Gastroesophageal sphincter (tissue), 4 donors: ENCODE results near the gene RUFY3. TPM values are rescaled to one million over a fixed set of nuclear protein-coding genes. Genes with fewer than 3 reads are reported as not detected.

ENCODE experiments used
- ATAC-seq: fragments of 150-250 bp; one replicate; pipeline ENCODE4 v1.9.1; 2016; ENCODE audit warnings: mild to moderate bottlenecking, moderate library complexity
- H3K27ac ChIP-seq, 4 donors: fragments of 200-600 bp; sonication (generic) in 3 of 4; 1 replicate in 3 of 4; 2 replicates in 1 of 4; pipeline ENCODE4 v1.5.1; 2016 to 2019
- H3K27me3 ChIP-seq: fragments of 200-600 bp; sonication (generic); one replicate; pipeline ENCODE4 v1.5.1; 2019
- H3K36me3 ChIP-seq, 2 donors: fragments of 200-600 bp; sonication (generic); one replicate each; pipeline ENCODE4 v1.5.1; 2019; ENCODE audit warnings: control low read depth in 1 of 2
- H3K4me1 ChIP-seq, 3 donors: fragments of 200-600 bp; sonication (generic); 1 replicate in 2 of 3; 2 replicates in 1 of 3; pipeline ENCODE4 v1.5.1; 2016 to 2019; ENCODE audit warnings: control low read depth in 2 of 3
- H3K4me3 ChIP-seq, 2 donors: fragments of 200-600 bp; sonication (generic); one replicate each; pipeline ENCODE4 v1.5.1; 2019; ENCODE audit warnings: mild to moderate bottlenecking in 1 of 2, moderate library complexity in 1 of 2
- H3K9me3 ChIP-seq, 3 donors: fragments of 200-600 bp; sonication (generic); one replicate each; pipeline ENCODE4 v1.5.1; 2017 to 2019; ENCODE audit warnings: control low read depth in 2 of 3
- CTCF ChIP-seq, 4 experiments: fragments of 200-600 bp in 2 of 4; fragments of 450-650 bp in 2 of 4; sonication (generic) in 1 of 4; IDR thresholded peaks; one replicate each; pipeline ENCODE4 v1.5.1; 2017 to 2019; ENCODE audit warnings: antibody characterized with exemption in 4 of 4, mild to moderate bottlenecking in 2 of 4, moderate library complexity in 2 of 4
- EP300 ChIP-seq: sonication (generic); formaldehyde crosslinking; IDR thresholded peaks from one replicate; pipeline ENCODE4 v1.6.1; 2017; ENCODE audit warnings: antibody characterized with exemption, mild to moderate bottlenecking
- POLR2A ChIP-seq, 2 donors: fragments of 450-650 bp; IDR thresholded peaks; one replicate each; pipeline ENCODE4 v1.6.1; 2017; ENCODE audit warnings: antibody characterized with exemption in 2 of 2, mild to moderate bottlenecking in 2 of 2, moderate library complexity in 1 of 2
- POLR2AphosphoS5 ChIP-seq: sonication (generic); formaldehyde crosslinking; IDR thresholded peaks from one replicate; pipeline ENCODE4 v1.6.1; 2017; ENCODE audit warnings: antibody characterized with exemption
- WGBS, 2 donors: methylation state at CpG; one replicate each; pipeline ENCODE4 v1.1.5; 2018; ENCODE audit warnings: low coverage in 1 of 2; 5-methylcytosine and 5-hydroxymethylcytosine counted together
- total RNA-seq, 4 donors: library from RNA; depleted of rRNA; stranded (reverse); fragments of >200 nt; gene quantifications; one replicate each; pipeline ENCODE4 v1.1.0, GENCODE V29; 2016

The RUFY3 gene
- total RNA-seq, 4 donors from 2014 or later, result 40.4 to 57.7 (median 49.7) TPM

GRCh38 chr4:70749313-70749712 is 27.5 kb downstream of the RUFY3 start:
- Histone ChIP-seq H3K4me1 (peaks cover 0 to under 1% (median 0%) of the 10 kb centered on the region in 3 donors), H3K9me3 (no peaks in the 10 kb centered on the region), H3K27ac (no peak overlapping the region), H3K36me3 (no peaks in the 10 kb centered on the region), H3K4me3 (no peak overlapping the region), H3K27me3 (no peaks in the 10 kb centered on the region)
- ATAC-seq, result no peak
- WGBS, 2 donors, result 43 to 75% methylated on average over 1 of the region's 1 CpG
- TF ChIP-seq POLR2AphosphoS5 (no peak), CTCF (IDR thresholded peaks at IDR 0.05) (no peak), POLR2A (IDR thresholded peaks at IDR 0.05) (no peak), EP300 (no peak)

GRCh38 chr4:70752236-70752635 is 30.5 kb downstream of the RUFY3 start:
- Histone ChIP-seq H3K4me3 (no peak overlapping the region), H3K9me3 (no peaks in the 10 kb centered on the region), H3K36me3 (no peaks in the 10 kb centered on the region), H3K27ac (no peak overlapping the region), H3K27me3 (no peaks in the 10 kb centered on the region), H3K4me1 (no peaks in the 10 kb centered on the region)
- TF ChIP-seq POLR2A (IDR thresholded peaks at IDR 0.05) (no peak), EP300 (no peak), POLR2AphosphoS5 (no peak), CTCF (IDR thresholded peaks at IDR 0.05) (no peak)
- 93 to 100% methylated on average over 1 of the region's 1 CpG for WGBS, 2 donors
- ATAC-seq, result no peak

- ATAC-seq, result no peak
- H3K27me3 ChIP-seq, result no peaks in the 10 kb centered on the region
- no peaks in the 10 kb centered on the region for H3K36me3 ChIP-seq
- no peaks in the 10 kb centered on the region for H3K9me3 ChIP-seq
- TF ChIP-seq CTCF (IDR thresholded peaks at IDR 0.05) (no peak), EP300 (no peak), POLR2A (IDR thresholded peaks at IDR 0.05) (no peak), POLR2AphosphoS5 (no peak)
- H3K4me1 ChIP-seq, result peaks cover 0 to 5% (median 0%) of the 10 kb centered on the region in 3 donors
- H3K4me3 ChIP-seq, result no peak overlapping the region
- H3K27ac ChIP-seq, result no peak overlapping the region
Measured at GRCh38 chr4:70753630-70754029, 31.9 kb downstream of the RUFY3 start.

GRCh38 chr4:70754470-70754869 is 32.7 kb downstream of the RUFY3 start:
- 38 to 76% methylated on average over 1 of the region's 1 CpG for WGBS, 2 donors
- TF ChIP-seq CTCF (IDR thresholded peaks at IDR 0.05) (no peak), EP300 (no peak), POLR2A (IDR thresholded peaks at IDR 0.05) (no peak), POLR2AphosphoS5 (no peak)
- no peak overlapping the region for H3K27ac ChIP-seq
- no peaks in the 10 kb centered on the region for H3K27me3 ChIP-seq
- peaks cover 0 to 14% (median 1%) of the 10 kb centered on the region in 3 donors for H3K4me1 ChIP-seq
- ATAC-seq, result no peak
- H3K4me3 ChIP-seq, result no peak overlapping the region
- H3K9me3 ChIP-seq, result no peaks in the 10 kb centered on the region
- no peaks in the 10 kb centered on the region for H3K36me3 ChIP-seq

DNA sequence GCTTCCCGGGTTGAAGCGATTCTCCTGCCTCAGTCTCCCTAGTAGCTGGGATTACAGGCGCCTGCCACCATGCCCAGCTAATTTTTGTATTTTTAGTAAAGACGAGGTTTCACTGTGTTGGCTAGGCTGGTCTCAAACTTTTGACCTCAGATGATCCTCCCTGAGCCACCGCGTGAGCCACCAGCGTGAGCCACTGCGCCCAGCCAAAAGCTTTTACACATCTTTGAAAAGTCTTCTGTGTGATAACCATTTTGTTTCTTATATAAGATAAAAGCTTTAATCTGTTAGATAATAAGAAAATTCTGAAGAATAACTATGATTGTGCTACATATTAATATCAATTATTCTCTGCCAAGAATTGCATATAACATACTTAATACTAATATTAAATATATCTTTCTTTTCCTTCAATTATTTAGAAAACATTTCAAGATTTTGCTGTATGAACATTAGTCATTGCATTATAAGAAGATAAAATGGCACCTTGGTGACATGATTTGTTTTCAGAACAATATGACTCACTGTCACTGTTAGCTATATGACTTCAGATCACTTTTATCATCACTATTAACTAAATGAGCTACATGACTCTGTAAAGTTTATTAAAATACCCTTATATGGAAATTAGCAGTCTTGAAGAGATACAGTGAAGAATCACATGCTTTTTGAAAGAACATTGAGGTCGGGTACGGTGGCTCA is 33.4 kb downstream of the RUFY3 start:
- no peak overlapping the region for H3K27ac ChIP-seq

More for the DNA sequence above, 33.4 kb downstream of the RUFY3 start:
- ATAC-seq, result no peak
- H3K9me3 ChIP-seq, result no peaks in the 10 kb centered on the region
- H3K4me1 ChIP-seq, result peaks cover 0 to 20% (median 4%) of the 10 kb centered on the region in 3 donors
- TF ChIP-seq EP300 (no peak), CTCF (IDR thresholded peaks at IDR 0.05) (no peak), POLR2AphosphoS5 (no peak), POLR2A (IDR thresholded peaks at IDR 0.05) (no peak)
- 84 to 93% methylated on average over 2 to 9 of the region's 10 CpGs for WGBS, 2 donors
- no peaks in the 10 kb centered on the region for H3K36me3 ChIP-seq
- H3K4me3 ChIP-seq, result no peak overlapping the region
- H3K27me3 ChIP-seq, result no peaks in the 10 kb centered on the region
